Astrocyte (in vitro differentiated cells and primary cell): Measurements from ENCODE around the gene TIPIN. TPM values are rescaled to one million over a fixed set of nuclear protein-coding genes. Genes with fewer than 3 reads are reported as not detected.

Source experiments
- DNase-seq: peaks from one replicate; pipeline ENCODE4 v3.0.0-alpha.2; 2010; ENCODE audit warnings: low read depth
- FAIRE-seq: peaks from 2 replicates; lab custom pipeline; 2011; peaks lifted over from hg19 to GRCh38; lab: Jason Lieb, UNC
- H2AFZ ChIP-seq: 2 replicates; pipeline ENCODE4 v1.6.0; 2012; ENCODE audit warnings: low read depth, low read length, inconsistent platforms
- H3K27ac ChIP-seq: 2 replicates; pipeline ENCODE4 v1.5.1; 2011; ENCODE audit warnings: low read depth, low read length, inconsistent platforms
- H3K27me3 ChIP-seq: 2 replicates; pipeline ENCODE4 v1.6.0; 2011; ENCODE audit warnings: low read length, inconsistent platforms; ENCODE audit not compliant: insufficient read depth
- H3K36me3 ChIP-seq: 2 replicates; pipeline ENCODE4 v1.5.1; 2011; ENCODE audit warnings: low read length, inconsistent platforms; ENCODE audit not compliant: insufficient read depth
- H3K4me1 ChIP-seq: 2 replicates; pipeline ENCODE4 v1.5.1; 2011; ENCODE audit warnings: low read length, inconsistent platforms; ENCODE audit not compliant: insufficient read depth
- H3K4me2 ChIP-seq: 2 replicates; pipeline ENCODE4 v1.6.0; 2012; ENCODE audit warnings: low read length, inconsistent platforms
- H3K4me3 ChIP-seq: 2 replicates; pipeline ENCODE4 v1.5.1; 2011; ENCODE audit warnings: low read depth, mild to moderate bottlenecking, low read length, inconsistent platforms; ENCODE audit not compliant: insufficient read depth
- H3K79me2 ChIP-seq: 2 replicates; pipeline ENCODE4 v1.6.0; 2012; ENCODE audit warnings: mild to moderate bottlenecking, low read length, inconsistent platforms; ENCODE audit not compliant: insufficient read depth
- H3K9ac ChIP-seq: 2 replicates; pipeline ENCODE4 v1.6.0; 2012; ENCODE audit warnings: mild to moderate bottlenecking, low read length, inconsistent platforms
- H3K9me3 ChIP-seq: 2 replicates; pipeline ENCODE4 v1.5.1; 2012; ENCODE audit warnings: low read depth, mild to moderate bottlenecking, low read length, inconsistent platforms; ENCODE audit not compliant: insufficient read depth
- H4K20me1 ChIP-seq: 2 replicates; pipeline ENCODE4 v1.6.0; 2012; ENCODE audit warnings: low read length, inconsistent platforms; ENCODE audit not compliant: insufficient read depth
- H3K27ac Mint-ChIP-seq: one replicate; pipeline ENCODE4 v1.8.0; 2021; ENCODE audit warnings: mild to moderate bottlenecking, mixed read lengths; ENCODE audit not compliant: unreplicated experiment
- H3K27me3 Mint-ChIP-seq: one replicate; pipeline ENCODE4 v1.8.0; 2021; ENCODE audit warnings: low read depth, mixed read lengths; ENCODE audit not compliant: unreplicated experiment
- H3K36me3 Mint-ChIP-seq: one replicate; pipeline ENCODE4 v1.8.0; 2021; ENCODE audit warnings: low read depth, mixed read lengths; ENCODE audit not compliant: unreplicated experiment
- H3K4me1 Mint-ChIP-seq: one replicate; pipeline ENCODE4 v1.8.0; 2021; ENCODE audit warnings: low read depth, mixed read lengths; ENCODE audit not compliant: unreplicated experiment
- H3K4me3 Mint-ChIP-seq: one replicate; pipeline ENCODE4 v1.8.0; 2021; ENCODE audit warnings: mild to moderate bottlenecking, moderate library complexity, mixed read lengths; ENCODE audit not compliant: unreplicated experiment
- H3K9me3 Mint-ChIP-seq: one replicate; pipeline ENCODE4 v1.8.0; 2021; ENCODE audit warnings: mild to moderate bottlenecking, mixed read lengths; ENCODE audit not compliant: unreplicated experiment
- EZH2 ChIP-seq: IDR thresholded peaks from 2 replicates; pipeline ENCODE4 v1.6.1; 2012; ENCODE audit warnings: mild to moderate bottlenecking, low read length, inconsistent platforms; ENCODE audit not compliant: insufficient read depth
- total RNA-seq: library from RNA; stranded (reverse); gene quantifications from 2 replicates; pipeline ENCODE4 v1.2.1, GENCODE V29; 2021
- TF ChIP-seq, protein P1 (sequence below): IDR thresholded peaks from 2 replicates; pipeline ENCODE4 v1.5.1; 2011; ENCODE audit warnings: low read depth, mild to moderate bottlenecking, inconsistent platforms, low read length, moderate library complexity; ENCODE audit not compliant: insufficient read depth

TIPIN gene
- total RNA-seq, 1 donor from 2014 or later, result 5.6 TPM

GRCh38 chr15:66400351-66400774, 43.9 kb upstream of the TIPIN start:
- peak overlapping the region; percentile 5 for H3K27ac ChIP-seq

DNA sequence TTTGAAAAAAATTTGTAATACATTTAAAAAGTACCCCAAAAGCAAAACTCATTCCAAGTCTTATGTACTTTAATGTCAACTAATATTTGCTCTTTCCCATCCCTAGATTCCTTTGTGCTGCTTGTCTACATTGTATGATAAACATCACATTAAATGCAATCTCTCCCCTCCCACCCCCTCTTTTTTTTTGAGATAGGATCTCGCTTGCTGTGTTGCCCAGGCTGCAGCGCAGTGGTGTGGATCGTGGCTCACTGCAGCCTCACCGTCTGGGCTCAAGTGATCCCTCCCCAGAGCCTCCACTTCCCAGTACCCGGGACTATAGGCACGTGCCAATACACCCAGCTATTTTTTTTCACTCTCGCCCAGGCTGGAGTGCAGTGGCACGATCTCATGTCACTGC, 42.8 kb upstream of the TIPIN start:
- H3K9ac ChIP-seq, result no peak overlapping the region
- H3K4me1 Mint-ChIP-seq, result peaks cover 30% of the 10 kb centered on the region

More at GRCh38 chr15:66400351-66400774, 43.9 kb upstream of the TIPIN start:
- Histone ChIP-seq H3K36me3 (no peaks in the 10 kb centered on the region), H3K4me3 (no peak overlapping the region), H3K27me3 (no peaks in the 10 kb centered on the region), H3K4me1 (peaks cover 21% of the 10 kb centered on the region), H3K79me2 (peaks cover 87% of the 10 kb centered on the region), H2AFZ (no peak overlapping the region), H3K9ac (no peak overlapping the region), H3K9me3 (no peaks in the 10 kb centered on the region), H4K20me1 (peaks cover 79% of the 10 kb centered on the region), H3K4me2 (peak overlapping the region; percentile 46)
- Mint-ChIP-seq H3K9me3 (no peaks in the 10 kb centered on the region), H3K27ac (no peak overlapping the region), H3K4me1 (peaks cover 38% of the 10 kb centered on the region), H3K4me3 (no peak overlapping the region), H3K27me3 (no peaks in the 10 kb centered on the region), H3K36me3 (peaks cover 2% of the 10 kb centered on the region)
- FAIRE-seq (no peak), DNase-seq (peak; percentile 27)
- TF ChIP-seq, protein P1, sequence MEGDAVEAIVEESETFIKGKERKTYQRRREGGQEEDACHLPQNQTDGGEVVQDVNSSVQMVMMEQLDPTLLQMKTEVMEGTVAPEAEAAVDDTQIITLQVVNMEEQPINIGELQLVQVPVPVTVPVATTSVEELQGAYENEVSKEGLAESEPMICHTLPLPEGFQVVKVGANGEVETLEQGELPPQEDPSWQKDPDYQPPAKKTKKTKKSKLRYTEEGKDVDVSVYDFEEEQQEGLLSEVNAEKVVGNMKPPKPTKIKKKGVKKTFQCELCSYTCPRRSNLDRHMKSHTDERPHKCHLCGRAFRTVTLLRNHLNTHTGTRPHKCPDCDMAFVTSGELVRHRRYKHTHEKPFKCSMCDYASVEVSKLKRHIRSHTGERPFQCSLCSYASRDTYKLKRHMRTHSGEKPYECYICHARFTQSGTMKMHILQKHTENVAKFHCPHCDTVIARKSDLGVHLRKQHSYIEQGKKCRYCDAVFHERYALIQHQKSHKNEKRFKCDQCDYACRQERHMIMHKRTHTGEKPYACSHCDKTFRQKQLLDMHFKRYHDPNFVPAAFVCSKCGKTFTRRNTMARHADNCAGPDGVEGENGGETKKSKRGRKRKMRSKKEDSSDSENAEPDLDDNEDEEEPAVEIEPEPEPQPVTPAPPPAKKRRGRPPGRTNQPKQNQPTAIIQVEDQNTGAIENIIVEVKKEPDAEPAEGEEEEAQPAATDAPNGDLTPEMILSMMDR, result no peak
- no peak for TF ChIP-seq EZH2

DNA sequence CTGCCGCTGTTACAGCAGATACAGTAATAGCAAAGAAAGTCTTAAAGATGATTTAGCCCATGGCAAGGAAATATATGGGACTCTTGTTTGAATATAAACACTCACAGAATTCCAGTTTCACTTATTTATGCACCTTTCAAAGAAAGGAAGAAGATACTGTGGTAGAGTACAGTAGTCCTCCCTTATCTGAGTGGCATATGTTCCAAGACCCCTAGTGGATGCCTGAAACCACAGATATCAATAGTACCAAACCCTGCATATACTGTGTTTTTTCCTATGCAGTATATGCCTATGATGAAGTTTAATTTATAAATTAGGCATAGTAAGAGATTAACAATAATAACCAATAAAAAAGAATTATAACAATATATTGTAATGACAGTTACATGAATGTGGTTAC, 38.4 kb upstream of the TIPIN start:
- no peak for DNase-seq
- Histone ChIP-seq H4K20me1 (peaks cover 72% of the 10 kb centered on the region), H3K27me3 (no peaks in the 10 kb centered on the region), H3K9me3 (no peaks in the 10 kb centered on the region), H3K79me2 (peaks cover 91% of the 10 kb centered on the region), H2AFZ (no peak overlapping the region), H3K27ac (no peak overlapping the region), H3K36me3 (no peaks in the 10 kb centered on the region), H3K4me1 (peaks cover 6% of the 10 kb centered on the region), H3K9ac (no peak overlapping the region), H3K4me2 (no peak overlapping the region), H3K4me3 (no peak overlapping the region)
- TF ChIP-seq, protein P1, result no peak
- no peak for TF ChIP-seq EZH2
- no peaks in the 10 kb centered on the region for H3K27me3 Mint-ChIP-seq
- peaks cover 7% of the 10 kb centered on the region for H3K36me3 Mint-ChIP-seq
- peaks cover 15% of the 10 kb centered on the region for H3K4me1 Mint-ChIP-seq
- no peak overlapping the region for H3K27ac Mint-ChIP-seq
- H3K9me3 Mint-ChIP-seq, result no peaks in the 10 kb centered on the region
- no peak for FAIRE-seq
- H3K4me3 Mint-ChIP-seq, result no peak overlapping the region

More for the DNA sequence above, 42.8 kb upstream of the TIPIN start:
- FAIRE-seq, result no peak
- no peak for TF ChIP-seq EZH2
- Histone ChIP-seq H3K4me2 (no peak overlapping the region), H4K20me1 (peaks cover 79% of the 10 kb centered on the region), H3K4me1 (peaks cover 12% of the 10 kb centered on the region), H3K4me3 (no peak overlapping the region), H3K27me3 (no peaks in the 10 kb centered on the region), H3K9me3 (no peaks in the 10 kb centered on the region), H2AFZ (no peak overlapping the region), H3K79me2 (peaks cover 88% of the 10 kb centered on the region), H3K36me3 (no peaks in the 10 kb centered on the region), H3K27ac (no peak overlapping the region)
- H3K9me3 Mint-ChIP-seq, result no peaks in the 10 kb centered on the region
- DNase-seq, result no peak
- peaks cover 2% of the 10 kb centered on the region for H3K36me3 Mint-ChIP-seq
- H3K27me3 Mint-ChIP-seq, result no peaks in the 10 kb centered on the region
- H3K4me3 Mint-ChIP-seq, result peak overlapping the region; percentile 27
- no peak overlapping the region for H3K27ac Mint-ChIP-seq
